Mesenchymal stem cell (in vitro differentiated cells and primary cell): ENCODE measurements around the gene ARL13A.

Source experiments
- DNase-seq: peaks from one replicate; pipeline ENCODE4 v3.0.0-alpha.2; 2013
- H2AFZ ChIP-seq: one replicate; pipeline ENCODE4 v1.6.1; 2013; ENCODE audit warnings: low read depth, mild to moderate bottlenecking, control low read depth, inconsistent platforms, low read length, moderate library complexity
- H2AK5ac ChIP-seq: 2 replicates; pipeline ENCODE4 v1.6.1; 2013; ENCODE audit warnings: low read length, moderate library complexity, mild to moderate bottlenecking, inconsistent platforms; ENCODE audit not compliant: severe bottlenecking
- H2BK120ac ChIP-seq: one replicate; pipeline ENCODE4 v1.6.1; 2013; ENCODE audit warnings: low read depth, mild to moderate bottlenecking, inconsistent platforms, low read length, moderate library complexity
- H2BK12ac ChIP-seq, 2 experiments: one replicate each; pipeline ENCODE4 v1.6.1; 2013; ENCODE audit warnings: inconsistent platforms in 2 of 2, low read length in 2 of 2, mild to moderate bottlenecking in 2 of 2, moderate library complexity in 2 of 2, control low read depth in 1 of 2
- H2BK15ac ChIP-seq: one replicate; pipeline ENCODE4 v1.6.1; 2013; ENCODE audit warnings: mild to moderate bottlenecking, low read depth, inconsistent platforms; ENCODE audit not compliant: poor library complexity, severe bottlenecking
- H2BK5ac ChIP-seq: 2 replicates; pipeline ENCODE4 v1.6.1; 2013; ENCODE audit warnings: low read depth, mild to moderate bottlenecking, low read length, control low read depth, inconsistent platforms; ENCODE audit not compliant: poor library complexity, severe bottlenecking
- H3K14ac ChIP-seq, 2 experiments: one replicate each; pipeline ENCODE4 v1.6.1; 2013; ENCODE audit warnings: inconsistent platforms in 2 of 2, low read length in 2 of 2, control low read depth in 1 of 2, mild to moderate bottlenecking in 1 of 2, moderate library complexity in 1 of 2
- H3K18ac ChIP-seq, 2 experiments: one replicate each; pipeline ENCODE4 v1.6.1; 2013; ENCODE audit warnings: inconsistent platforms in 2 of 2, low read length in 2 of 2, control low read depth in 1 of 2, low read depth in 1 of 2, mild to moderate bottlenecking in 1 of 2
- H3K23ac ChIP-seq, 2 experiments: one replicate each; pipeline ENCODE4 v1.6.1; 2013; ENCODE audit warnings: inconsistent platforms in 2 of 2, low read length in 2 of 2, mild to moderate bottlenecking in 2 of 2, moderate library complexity in 2 of 2, control low read depth in 1 of 2
- H3K27ac ChIP-seq: 2 replicates; pipeline ENCODE4 v1.5.1; 2013; ENCODE audit warnings: mild to moderate bottlenecking, moderate library complexity, low read length, control low read depth, inconsistent platforms; ENCODE audit not compliant: poor library complexity, severe bottlenecking
- H3K27me3 ChIP-seq, 2 experiments: 2 replicates each; pipeline versions ENCODE4 v1.6.1 to v1.7.0; 2013; ENCODE audit warnings: low read length in 2 of 2, mild to moderate bottlenecking in 2 of 2, moderate library complexity in 2 of 2, control low read depth in 1 of 2, inconsistent platforms in 1 of 2; ENCODE audit not compliant: control insufficient read depth in 1 of 2, insufficient read depth in 1 of 2
- H3K36me3 ChIP-seq, 2 experiments: 2 replicates each; pipeline versions ENCODE4 v1.6.1 to v1.7.0; 2013; ENCODE audit warnings: low read length in 2 of 2, control low read depth in 1 of 2, inconsistent platforms in 1 of 2, low read depth in 1 of 2, mild to moderate bottlenecking in 1 of 2; ENCODE audit not compliant: insufficient read depth in 2 of 2, control insufficient read depth in 1 of 2
- H3K4ac ChIP-seq, 2 experiments: one replicate each; pipeline ENCODE4 v1.6.1; 2013; ENCODE audit warnings: inconsistent platforms in 2 of 2, low read length in 2 of 2, mild to moderate bottlenecking in 2 of 2, moderate library complexity in 2 of 2, control low read depth in 1 of 2, low read depth in 1 of 2
- H3K4me1 ChIP-seq: 2 replicates; pipeline ENCODE4 v1.6.1; 2013; ENCODE audit warnings: low read depth, low read length, control low read depth; ENCODE audit not compliant: control insufficient read depth, insufficient read depth
- H3K4me2 ChIP-seq: 2 replicates; pipeline ENCODE4 v1.6.1; 2013; ENCODE audit warnings: low read length, mild to moderate bottlenecking, inconsistent platforms; ENCODE audit not compliant: poor library complexity, severe bottlenecking
- H3K4me3 ChIP-seq, 2 experiments: 2 replicates each; pipeline versions ENCODE4 v1.5.1 to v1.7.0; 2013; ENCODE audit warnings: low read length in 2 of 2, mild to moderate bottlenecking in 2 of 2, control low read depth in 1 of 2, low read depth in 1 of 2; ENCODE audit not compliant: insufficient read depth in 1 of 2
- H3K79me1 ChIP-seq: replicated peaks from 2 replicates; pipeline ENCODE4 v1.6.1; 2013; ENCODE audit warnings: mild to moderate bottlenecking, control low read depth, low read length, inconsistent platforms; ENCODE audit not compliant: poor library complexity, severe bottlenecking
- H3K9ac ChIP-seq: 2 replicates; pipeline ENCODE4 v1.7.0; 2013; ENCODE audit warnings: mild to moderate bottlenecking, low read length, moderate library complexity
- H3K9me3 ChIP-seq: 2 replicates; pipeline ENCODE4 v1.7.0; 2013; ENCODE audit warnings: mild to moderate bottlenecking, low read length; ENCODE audit not compliant: control insufficient read depth
- H4K8ac ChIP-seq: one replicate; pipeline ENCODE4 v1.6.1; 2013; ENCODE audit warnings: inconsistent platforms, mild to moderate bottlenecking, low read length, moderate library complexity
- H4K91ac ChIP-seq: one replicate; pipeline ENCODE4 v1.6.1; 2013; ENCODE audit warnings: mild to moderate bottlenecking, low read length, inconsistent platforms
- WGBS: methylation state at CpG from one replicate; pipeline ENCODE4 v1.1.7; 2013; ENCODE audit warnings: mixed read lengths; 5-methylcytosine and 5-hydroxymethylcytosine counted together

The ARL13A gene

GRCh38 chrX:101040197-101040596, 70.7 kb downstream of the ARL13A start:
- Histone ChIP-seq H3K9ac (no peak overlapping the region), H3K4me2 (no peak overlapping the region), H3K23ac (no peak overlapping the region), H3K14ac (no peak overlapping the region), H3K18ac (no peak overlapping the region), H2AFZ (no peak overlapping the region), H4K91ac (no peak overlapping the region), H3K9me3 (no peaks in the 10 kb centered on the region), H3K79me1 (no peaks in the 10 kb centered on the region), H3K4me3 (no peak overlapping the region), H2AK5ac (no peak overlapping the region), H3K36me3 (peaks cover 3 to 24% of the 10 kb centered on the region in 2 experiments), H3K4ac (no peak overlapping the region), H2BK120ac (no peak overlapping the region), H3K27me3 (no peaks in the 10 kb centered on the region), H4K8ac (no peak overlapping the region), H2BK5ac (no peak overlapping the region), H3K27ac (no peak overlapping the region), H3K4me1 (no peaks in the 10 kb centered on the region), H2BK12ac (no peak overlapping the region), H2BK15ac (no peak overlapping the region)
- no peak for DNase-seq
- no CpG with 5 or more reads among the region's 4 CpGs for WGBS
